ENCODE results near the gene ANKZF1. TPM values are rescaled to one million over a fixed set of nuclear protein-coding genes. Genes with fewer than 3 reads are reported as not detected.
A peak's percentile ranks its signal among the peaks of the same experiment; 100 is the strongest.

Gene ANKZF1
- total RNA-seq, 1 donor from 2014 or later, result 46.1 TPM

GRCh38 chr2:219272356-219272755 lies 42.8 kb downstream of the ANKZF1 start:
- no peak for DNase-seq

GRCh38 chr2:219272995-219273394 lies 43.4 kb downstream of the ANKZF1 start:
- ATAC-seq (no peak), DNase-seq (no peak)
- intact Hi-C loops (cut with DNase I), result no loop called here
- no peaks in the 10 kb centered on the region for H3K36me3 ChIP-seq
- H3K27ac ChIP-seq, result no peak overlapping the region
- peaks cover 6% of the 10 kb centered on the region for H3K4me1 ChIP-seq
- TF ChIP-seq CTCF (IDR thresholded peaks at IDR 0.05), result no peak
- H3K9me3 ChIP-seq, result no peaks in the 10 kb centered on the region
- H3K27me3 ChIP-seq (ENCODE audit: low read depth), result no peaks in the 10 kb centered on the region
- no peak overlapping the region for H3K4me3 ChIP-seq

More at GRCh38 chr2:219272356-219272755, 42.8 kb downstream of the ANKZF1 start:
- no peaks in the 10 kb centered on the region for H3K36me3 ChIP-seq
- no peak overlapping the region for H3K4me3 ChIP-seq
- intact Hi-C loops (cut with DNase I), result no loop called here
- H3K9me3 ChIP-seq, result no peaks in the 10 kb centered on the region
- no peak overlapping the region for H3K27ac ChIP-seq
- no peaks in the 10 kb centered on the region for H3K27me3 ChIP-seq (ENCODE audit: low read depth)
- no peaks in the 10 kb centered on the region for H3K4me1 ChIP-seq
- TF ChIP-seq CTCF (IDR thresholded peaks at IDR 0.05), result no peak
- no peak for ATAC-seq

DNA sequence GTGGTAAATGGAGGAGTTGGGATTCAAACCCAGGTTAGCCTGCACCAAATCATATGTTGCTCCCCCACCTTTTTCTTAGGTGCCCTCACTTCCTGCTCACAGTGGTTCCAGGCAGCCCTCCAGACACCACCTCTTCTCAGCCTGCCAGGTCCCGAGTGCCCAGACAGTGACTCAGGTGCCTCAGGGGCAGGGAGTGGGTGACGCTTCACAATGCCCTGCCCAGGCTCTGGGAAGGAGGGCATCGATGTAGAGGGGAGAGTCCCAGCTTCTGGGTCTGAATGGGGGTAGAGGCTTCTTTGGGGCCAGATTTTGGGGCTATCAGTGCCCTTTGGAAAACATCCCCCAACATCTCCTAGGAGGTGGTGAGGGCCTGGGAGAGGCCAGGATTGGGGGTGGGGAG lies 44.3 kb downstream of the ANKZF1 start:
- intact Hi-C loops (cut with DNase I), result no loop called here
- no peak for DNase-seq
- H3K27me3 ChIP-seq (ENCODE audit: low read depth), result no peaks in the 10 kb centered on the region

DNA sequence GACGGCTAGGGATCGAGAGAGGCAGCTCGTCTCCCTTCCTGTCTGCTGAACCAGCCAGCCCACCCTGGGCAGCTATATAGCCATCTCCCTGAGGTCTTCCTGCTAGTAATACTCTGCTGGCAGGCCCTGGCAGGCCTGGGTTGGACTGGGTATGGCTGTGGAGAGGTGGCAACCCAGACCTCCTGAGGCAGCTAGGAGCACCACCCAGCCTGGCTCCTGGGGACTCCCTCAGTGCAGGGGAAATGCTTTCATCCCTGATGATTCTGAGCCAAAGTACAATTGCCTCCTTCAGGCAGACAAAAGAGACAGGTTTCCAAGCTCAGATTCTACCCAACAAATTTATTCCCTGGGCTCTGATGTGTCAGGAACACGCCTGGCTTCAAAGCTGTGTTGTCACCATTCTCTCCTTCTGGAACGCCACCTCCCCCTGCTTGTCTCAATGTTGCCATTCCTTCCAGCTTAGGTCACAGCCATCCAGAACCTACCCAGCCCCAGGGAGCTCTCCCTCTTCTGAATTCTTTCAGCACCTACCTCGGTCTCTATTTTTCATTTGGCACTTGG lies 44.8 kb downstream of the ANKZF1 start:
- no peaks in the 10 kb centered on the region for H3K36me3 ChIP-seq
- no peaks in the 10 kb centered on the region for H3K9me3 ChIP-seq
- peak; percentile 8 to 51 for ATAC-seq
- peak overlapping the region; percentile 78 for H3K27ac ChIP-seq
- DNase-seq, result no peak
- peaks cover 14% of the 10 kb centered on the region for H3K4me1 ChIP-seq
- no peaks in the 10 kb centered on the region for H3K27me3 ChIP-seq (ENCODE audit: low read depth)
- intact Hi-C loops (cut with DNase I), result no loop called here
- no peak for TF ChIP-seq CTCF (IDR thresholded peaks at IDR 0.05)
- no peak overlapping the region for H3K4me3 ChIP-seq

More for the DNA sequence above, 44.3 kb downstream of the ANKZF1 start:
- H3K27ac ChIP-seq, result peak overlapping the region; percentile 78
- H3K4me1 ChIP-seq, result peaks cover 14% of the 10 kb centered on the region
- TF ChIP-seq CTCF (IDR thresholded peaks at IDR 0.05), result no peak
- no peak overlapping the region for H3K4me3 ChIP-seq
- peak; percentile 29 to 55 for ATAC-seq
- H3K9me3 ChIP-seq, result no peaks in the 10 kb centered on the region
- no peaks in the 10 kb centered on the region for H3K36me3 ChIP-seq

DNA sequence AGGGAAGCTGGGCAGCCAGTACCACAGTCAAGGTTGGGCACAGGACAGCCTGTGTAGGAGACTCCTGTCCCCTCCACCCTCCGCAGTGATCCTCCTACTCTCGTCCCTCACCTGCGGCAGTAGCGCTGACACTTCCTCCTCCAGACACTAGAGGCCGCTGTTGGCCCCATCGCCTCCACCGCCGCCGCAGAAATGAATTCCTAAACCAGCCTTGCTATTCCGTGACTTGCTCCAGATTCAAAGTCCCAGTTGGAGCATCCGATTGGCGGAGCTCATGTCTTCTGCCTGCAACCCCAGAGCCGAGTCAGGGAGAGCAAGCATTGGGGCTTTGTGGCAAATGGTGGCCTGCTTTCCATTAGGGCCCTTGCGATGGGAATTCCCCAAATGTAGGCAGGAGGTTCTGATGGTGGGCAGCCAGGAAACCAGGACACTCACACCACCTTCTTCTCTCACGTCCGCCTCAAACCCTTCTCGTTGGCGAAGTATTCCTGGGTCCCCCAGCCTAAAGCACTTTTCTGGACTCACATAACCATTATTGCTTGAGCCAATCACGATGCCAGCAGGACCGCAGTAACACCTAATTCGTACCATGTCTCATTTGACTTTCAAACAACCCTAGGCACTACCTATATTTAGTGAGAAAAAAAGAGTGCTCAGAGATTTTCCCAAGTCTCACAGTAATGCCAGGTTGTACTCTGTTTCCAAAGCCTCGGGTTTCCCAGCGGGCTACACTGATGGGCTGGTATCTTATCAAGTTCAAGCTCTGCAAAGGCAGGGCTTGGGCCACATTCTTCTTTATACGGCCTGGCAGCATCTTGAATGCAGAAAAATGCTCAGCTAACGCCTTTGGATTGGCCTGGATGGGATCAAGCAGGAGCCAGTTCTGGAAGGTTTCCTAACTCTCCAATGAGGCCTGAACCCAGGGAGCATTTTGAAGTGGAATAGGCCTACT lies 48.4 kb downstream of the ANKZF1 start:
- peak; percentile 83 for DNase-seq
- peak; percentile 62 to 69 for ATAC-seq
- peak overlapping the region; percentile 88 for H3K4me3 ChIP-seq
- peak overlapping the region; percentile 100 for H3K27ac ChIP-seq
- H3K27me3 ChIP-seq (ENCODE audit: low read depth), result no peaks in the 10 kb centered on the region
- no peaks in the 10 kb centered on the region for H3K9me3 ChIP-seq
- H3K36me3 ChIP-seq, result peaks cover 26% of the 10 kb centered on the region
- H3K4me1 ChIP-seq, result peaks cover 25% of the 10 kb centered on the region
- intact Hi-C loops (cut with DNase I), result no loop called here
- peak; percentile 99 for TF ChIP-seq CTCF (IDR thresholded peaks at IDR 0.05)
